GM19468 (cell line): ENCODE measurements around the gene DOK5.
A peak's percentile ranks its signal among the peaks of the same experiment; 100 is the strongest.

Experiments used
- ATAC-seq: cut with Tn5 transposase; IDR thresholded peaks from one replicate; pipeline ENCODE4 v1.9.1; 2021; ENCODE audit warnings: mild to moderate bottlenecking, moderate library complexity, moderate number of reproducible peaks; ENCODE audit not compliant: unreplicated experiment; ENCODE audit errors: extremely low read depth

The DOK5 gene

GRCh38 chr20:54668271-54669039 lies 193.1 kb downstream of the DOK5 start:
- ATAC-seq: peak; percentile 28

- ATAC-seq: no peak
Measured at GRCh38 chr20:54669040-54669363, 193.6 kb downstream of the DOK5 start.

GRCh38 chr20:54678253-54678652 lies 202.9 kb downstream of the DOK5 start:
- no peak for ATAC-seq

- ATAC-seq: no peak
Measured at GRCh38 chr20:54680439-54680838, 205.0 kb downstream of the DOK5 start.

- no peak for ATAC-seq
Measured at GRCh38 chr20:54680872-54681619, 205.7 kb downstream of the DOK5 start.

- no peak for ATAC-seq
Measured at GRCh38 chr20:54681869-54682268, 206.5 kb downstream of the DOK5 start.

- no peak for ATAC-seq
Measured at GRCh38 chr20:54688476-54688875, 213.1 kb downstream of the DOK5 start.

- no peak for ATAC-seq
Measured at GRCh38 chr20:54690323-54690722, 214.9 kb downstream of the DOK5 start.

- ATAC-seq: no peak
Measured at GRCh38 chr20:54691327-54691726, 215.9 kb downstream of the DOK5 start.

GRCh38 chr20:54692168-54692887 lies 216.9 kb downstream of the DOK5 start:
- ATAC-seq: no peak

- no peak for ATAC-seq
Measured at GRCh38 chr20:54694516-54694915, 219.1 kb downstream of the DOK5 start.

- no peak for ATAC-seq
Measured at GRCh38 chr20:54698373-54698772, 223.0 kb downstream of the DOK5 start.
